WERI-Rb-1 (cell line): ENCODE data around the gene CTTN.

Source experiments
- DNase-seq: peaks from one replicate; pipeline ENCODE4 v3.0.0-alpha.2; 2020
- H3K27ac ChIP-seq: fragments of 250-450 bp; sonication (Bioruptor Pico); 2 replicates; pipeline ENCODE4 v1.5.1; 2020; ENCODE audit warnings: mild to moderate bottlenecking, moderate library complexity
- H3K27me3 ChIP-seq: fragments of 250-450 bp; sonication (Bioruptor Pico); 2 replicates; pipeline ENCODE4 v1.5.1; 2021; ENCODE audit warnings: mild to moderate bottlenecking, low read depth, moderate library complexity; ENCODE audit not compliant: insufficient read depth, severe bottlenecking
- H3K36me3 ChIP-seq: fragments of 250-450 bp; sonication (Bioruptor Pico); 2 replicates; pipeline ENCODE4 v1.5.1; 2020; ENCODE audit warnings: mild to moderate bottlenecking, moderate library complexity
- H3K4me3 ChIP-seq: 2 replicates; pipeline ENCODE4 v1.5.1; 2011; ENCODE audit warnings: low read depth, mild to moderate bottlenecking, control low read depth, low read length
- H3K9me3 ChIP-seq: fragments of 250-450 bp; sonication (Bioruptor Pico); 2 replicates; pipeline ENCODE4 v1.5.1; 2021; ENCODE audit warnings: mild to moderate bottlenecking, moderate library complexity; ENCODE audit not compliant: severe bottlenecking
- CTCF ChIP-seq: IDR thresholded peaks from 2 replicates; pipeline ENCODE4 v1.5.1; 2011; ENCODE audit warnings: low read depth, mild to moderate bottlenecking, control low read depth, inconsistent platforms, low read length

CTTN gene

GRCh38 chr11:70433038-70433437 lies 34.7 kb downstream of the CTTN start:
- peaks cover 70% of the 10 kb centered on the region for H3K36me3 ChIP-seq
- TF ChIP-seq CTCF, result no peak
- H3K4me3 ChIP-seq, result no peak overlapping the region
- H3K27me3 ChIP-seq, result no peaks in the 10 kb centered on the region
- H3K27ac ChIP-seq, result no peak overlapping the region
- no peak for DNase-seq
- H3K9me3 ChIP-seq, result no peaks in the 10 kb centered on the region

- TF ChIP-seq CTCF, result no peak
- Histone ChIP-seq H3K27me3 (no peaks in the 10 kb centered on the region), H3K4me3 (no peak overlapping the region), H3K27ac (no peak overlapping the region), H3K9me3 (no peaks in the 10 kb centered on the region), H3K36me3 (peaks cover 74% of the 10 kb centered on the region)
- DNase-seq, result no peak
Measured at GRCh38 chr11:70433526-70433925, 35.2 kb downstream of the CTTN start.

GRCh38 chr11:70433966-70434812 lies 35.9 kb downstream of the CTTN start:
- TF ChIP-seq CTCF, result no peak
- Histone ChIP-seq H3K27me3 (no peaks in the 10 kb centered on the region), H3K36me3 (peaks cover 79% of the 10 kb centered on the region), H3K4me3 (no peak overlapping the region), H3K27ac (no peak overlapping the region), H3K9me3 (no peaks in the 10 kb centered on the region)
- DNase-seq, result no peak

GRCh38 chr11:70434813-70435278 lies 36.5 kb downstream of the CTTN start:
- Histone ChIP-seq H3K4me3 (no peak overlapping the region), H3K9me3 (no peaks in the 10 kb centered on the region), H3K27me3 (no peaks in the 10 kb centered on the region), H3K27ac (no peak overlapping the region), H3K36me3 (peaks cover 77% of the 10 kb centered on the region)
- no peak for TF ChIP-seq CTCF
- no peak for DNase-seq

- DNase-seq, result no peak
- H3K9me3 ChIP-seq, result no peaks in the 10 kb centered on the region
- H3K4me3 ChIP-seq, result no peak overlapping the region
- H3K36me3 ChIP-seq, result peaks cover 71% of the 10 kb centered on the region
- H3K27ac ChIP-seq, result no peak overlapping the region
- no peak for TF ChIP-seq CTCF
- no peaks in the 10 kb centered on the region for H3K27me3 ChIP-seq
Measured at GRCh38 chr11:70435361-70435760, 37.0 kb downstream of the CTTN start.
